K562 (cell line): ENCODE results near the gene BMP2.

Source experiments
- EHMT2 ChIP-seq: fragments of 450-650 bp; IDR thresholded peaks from 2 replicates; pipeline ENCODE4 v1.6.1; 2018; ENCODE audit warnings: antibody characterized with exemption
- EZH2 ChIP-seq: IDR thresholded peaks from 2 replicates; pipeline ENCODE4 v1.6.1; 2012; ENCODE audit warnings: low read depth, mild to moderate bottlenecking, inconsistent platforms, low read length, borderline replicate concordance
- NFRKB ChIP-seq: fragments of 450-650 bp; IDR thresholded peaks from 2 replicates; pipeline ENCODE4 v1.6.1; 2016; ENCODE audit warnings: low read depth
- POLR2AphosphoS5 ChIP-seq: IDR thresholded peaks from 2 replicates; pipeline ENCODE4 v1.6.1; 2011; ENCODE audit warnings: mild to moderate bottlenecking, low read depth, low read length, moderate library complexity; ENCODE audit not compliant: control insufficient read depth, insufficient read depth
- ZNF639 ChIP-seq, 2 experiments: fragments of 200-800 bp in 1 of 2; sonication (Bioruptor generic) in 1 of 2; sonication (generic) in 1 of 2; formaldehyde crosslinking in 1 of 2; IDR thresholded peaks in 1 of 2; conservative IDR thresholded peaks in 1 of 2; 2 replicates each; pipeline versions ENCODE4 v1.5.0 to v1.6.1; 2016 to 2020; ENCODE audit warnings: missing compliant biosample characterization in 1 of 2, missing genetic modification characterization in 1 of 2, missing genetic modification reagents in 1 of 2

GRCh38 chr20:6812530-6812929 is 45.0 kb downstream of the BMP2 start:
- TF ChIP-seq EZH2 (no peak), ZNF639 (CRISPR knock-in tag; conservative IDR thresholded peaks at IDR 0.05 in 1 of 2, IDR thresholded peaks at IDR 0.05 in 1 of 2) (no peak), EHMT2 (no peak), POLR2AphosphoS5 (no peak), NFRKB (no peak)
